Activated CD8-positive, alpha-beta memory T cell treated with anti-CD3 and anti-CD28 coated beads for 4 hours (primary cell): ENCODE measurements around the gene TMED4.
"Not testable (repeated sequence)": the region's sequence is repeated elsewhere in the genome, so short reads cannot be mapped to it uniquely, and the experiment has no call there.

Source experiments
- DNase-seq, 2 donors: peaks; one replicate each; pipeline ENCODE4 v3.0.0-alpha.2; 2020; ENCODE audit warnings: low read depth in 2 of 2

TMED4 gene

DNA sequence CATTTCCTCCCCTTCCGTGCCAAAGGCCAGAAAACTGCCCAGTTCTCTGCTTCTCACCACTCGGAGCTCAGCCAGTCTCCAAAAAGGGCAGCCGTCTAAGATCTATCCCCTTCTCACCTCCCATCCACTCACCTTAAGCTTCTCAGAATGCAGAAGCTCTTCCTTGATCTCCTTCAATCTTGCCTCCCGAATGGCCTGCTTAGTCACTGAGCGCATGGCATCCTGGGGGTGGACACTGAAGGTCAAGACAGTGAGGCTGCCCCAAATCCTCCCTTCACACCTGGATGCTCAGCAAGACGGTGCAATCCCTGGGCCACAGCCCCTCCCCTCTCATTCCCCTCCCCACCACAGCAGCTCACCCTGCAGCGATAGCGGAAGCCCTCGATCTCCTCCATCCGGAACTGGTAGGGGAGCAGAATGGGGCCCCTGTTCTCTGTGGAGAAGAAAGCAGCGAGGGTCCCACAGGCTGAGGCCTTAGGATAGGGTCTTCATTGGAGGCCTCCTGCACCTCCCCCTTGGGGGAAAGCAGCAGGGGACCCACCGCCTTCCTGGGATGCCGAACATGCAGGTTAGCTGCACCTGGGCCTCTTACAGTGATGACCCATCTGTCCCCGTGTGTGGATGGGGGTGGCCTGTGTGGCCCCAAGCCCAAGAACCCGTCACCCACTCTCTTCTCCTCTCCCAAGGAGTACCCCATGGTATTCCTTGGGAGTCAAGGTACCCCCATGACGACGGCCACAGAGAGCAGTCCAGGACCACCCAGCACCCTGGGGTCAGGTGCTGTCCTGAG, 13.1 kb downstream of the TMED4 start:
- DNase-seq, result no peak

DNA sequence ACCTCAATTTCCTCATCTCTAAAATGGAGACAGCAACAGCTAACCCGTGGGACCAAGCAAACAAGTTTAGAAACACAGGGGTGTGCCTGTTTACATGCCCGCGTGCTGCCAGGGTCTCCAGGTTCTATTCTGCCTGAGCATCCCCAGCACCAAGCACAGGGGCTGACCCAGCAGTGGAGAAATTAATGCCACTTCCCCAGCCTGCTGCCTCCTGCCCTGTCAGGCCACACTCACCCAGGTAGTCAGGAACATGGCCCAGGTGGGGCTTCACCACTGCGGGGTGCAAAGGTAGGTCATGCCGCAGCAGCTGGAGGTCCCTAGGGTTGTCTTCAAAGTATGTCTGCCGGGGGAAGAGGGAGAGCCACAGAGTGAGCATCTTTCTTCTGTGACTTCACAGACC, 14.1 kb downstream of the TMED4 start:
- no peak for DNase-seq

DNA sequence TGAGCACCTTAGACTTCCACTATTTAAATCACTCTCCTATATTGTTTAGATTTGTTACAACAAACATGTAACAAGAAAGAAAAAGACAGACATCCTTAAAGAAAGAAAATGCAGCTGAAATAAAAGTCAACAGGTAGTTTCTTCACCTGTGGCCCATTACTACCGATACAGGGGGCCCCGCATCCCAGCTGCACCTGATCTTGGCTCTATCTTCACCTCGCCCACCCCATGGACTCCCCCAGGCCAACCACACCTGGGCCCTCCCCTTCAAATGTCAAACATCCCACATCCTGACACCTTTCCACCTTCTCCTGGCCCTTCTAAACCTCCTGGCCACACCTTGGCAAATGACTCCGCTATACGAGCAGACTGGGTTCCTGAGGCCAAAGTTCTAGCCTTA, 15.4 kb downstream of the TMED4 start:
- DNase-seq, result no peak

DNA sequence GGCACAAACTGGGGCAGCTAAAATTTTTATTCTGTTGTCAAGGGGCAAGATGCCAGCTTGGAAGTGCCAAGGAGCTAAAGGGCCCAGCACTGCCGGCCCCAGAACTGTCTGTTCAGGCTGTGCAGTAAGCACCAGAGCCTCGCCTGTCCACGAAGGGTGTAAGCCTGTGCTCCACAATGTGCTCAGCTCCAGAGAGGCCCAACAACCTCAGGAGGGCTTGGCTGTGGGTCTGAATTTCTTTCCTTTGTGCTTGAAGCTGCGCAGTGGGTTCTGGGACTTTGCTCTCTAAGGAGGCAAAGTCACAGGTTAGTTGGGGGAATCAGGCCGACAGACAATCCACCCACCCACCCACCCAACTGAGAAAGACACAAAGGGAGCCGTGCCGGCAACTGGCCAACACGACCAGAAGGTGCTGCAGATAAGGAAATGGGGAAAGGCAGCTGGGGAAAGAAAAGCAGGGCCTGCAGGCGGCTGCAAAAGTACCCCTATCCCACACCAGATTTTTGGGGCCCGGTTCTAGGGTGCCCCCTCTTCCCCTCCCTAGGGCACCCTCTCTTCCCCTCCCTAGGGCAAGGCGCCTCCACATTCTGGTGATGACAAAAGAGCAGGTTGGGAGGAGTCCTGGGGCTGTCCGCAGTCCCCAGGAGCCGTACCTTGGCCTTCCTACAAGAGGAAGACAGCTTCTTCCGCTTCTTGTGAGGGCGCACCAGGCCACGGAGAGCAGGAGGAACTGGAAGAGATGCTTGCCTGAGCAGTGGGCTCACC, 16.1 kb downstream of the TMED4 start:
- DNase-seq, result no peak

GRCh38 chr7:44565097-44565794, 16.8 kb downstream of the TMED4 start:
- peak in 1 of 2 donors; percentile 14 for DNase-seq

DNA sequence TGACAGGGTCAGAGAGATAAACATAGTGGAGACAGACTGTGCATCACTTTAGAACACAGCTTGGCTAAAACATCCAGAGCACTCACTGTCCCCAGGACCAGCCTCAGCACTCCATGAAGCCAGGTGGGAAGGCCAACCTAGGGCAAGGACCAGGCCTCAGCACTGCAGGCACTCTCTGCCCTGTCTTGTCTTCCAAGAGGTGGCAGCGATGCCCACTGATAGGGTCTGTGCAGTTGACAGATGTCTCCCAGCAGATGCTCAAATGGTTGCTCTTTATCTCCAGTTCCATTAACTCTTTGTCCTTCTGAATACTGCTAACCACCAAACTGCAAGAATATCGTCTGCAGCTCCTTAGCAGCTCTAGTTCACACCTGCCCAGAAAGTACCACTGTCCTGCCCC, 17.4 kb downstream of the TMED4 start:
- DNase-seq, result no peak

DNA sequence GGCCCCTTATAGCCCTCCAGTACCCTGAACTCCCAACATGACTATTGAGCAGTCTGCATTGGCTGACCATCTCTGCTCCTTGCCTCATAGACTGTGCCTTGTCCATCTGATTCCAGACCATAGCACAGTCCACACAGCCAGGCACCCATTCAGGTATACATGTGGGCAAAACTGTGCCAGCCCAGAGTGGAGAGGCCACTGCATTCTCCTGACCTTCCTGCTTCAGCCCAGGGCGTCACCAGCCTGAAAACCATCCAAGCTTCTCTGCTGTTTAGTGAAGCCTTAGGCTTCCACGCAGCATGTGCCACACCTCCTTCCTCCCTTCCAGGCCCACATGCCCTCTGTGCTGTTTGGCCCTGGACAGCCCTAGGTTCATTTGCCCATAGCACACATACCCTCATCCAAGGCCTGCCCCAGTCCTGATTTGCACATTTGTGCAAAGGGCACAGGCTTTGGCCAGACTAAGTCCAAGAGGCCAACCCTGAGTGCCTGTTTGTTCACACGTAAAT, 18.8 kb downstream of the TMED4 start:
- DNase-seq, result no peak

- not testable (repeated sequence) for DNase-seq
Observed at GRCh38 chr7:44562622-44562962, 19.4 kb downstream of the TMED4 start.

DNA sequence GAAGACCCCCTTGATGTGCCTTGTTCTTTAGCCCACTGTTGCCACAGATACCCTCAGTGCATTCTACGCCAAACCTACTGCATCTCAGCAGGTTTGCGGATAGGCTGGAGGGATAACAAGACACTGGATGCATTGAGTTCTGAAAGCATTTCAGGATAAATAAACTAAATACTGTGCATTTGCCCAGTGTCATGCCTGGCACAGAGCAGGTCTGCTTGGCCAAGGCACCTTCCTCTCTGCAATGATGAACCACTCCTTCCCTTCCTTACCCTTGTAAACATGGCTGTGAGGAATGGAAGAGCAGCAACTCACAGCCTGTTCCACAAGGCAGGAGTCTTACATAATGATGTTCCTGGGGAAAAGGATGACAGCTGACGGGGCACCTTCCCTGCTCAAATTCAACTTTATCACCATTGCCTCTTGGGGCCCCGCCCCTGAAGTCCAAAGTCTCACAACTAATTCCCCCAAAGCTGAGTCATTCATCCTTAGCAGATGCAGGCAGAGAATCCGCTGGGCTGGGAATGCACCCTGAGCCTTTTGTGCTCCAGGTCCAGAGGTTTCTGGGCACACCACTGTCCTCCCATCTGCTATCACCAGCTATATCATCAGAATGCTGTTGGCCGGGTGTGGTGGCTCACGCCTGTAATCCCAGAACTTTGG, 19.9 kb downstream of the TMED4 start:
- DNase-seq, result no peak

GRCh38 chr7:44561481-44561880, 20.6 kb downstream of the TMED4 start:
- DNase-seq, result no peak

DNA sequence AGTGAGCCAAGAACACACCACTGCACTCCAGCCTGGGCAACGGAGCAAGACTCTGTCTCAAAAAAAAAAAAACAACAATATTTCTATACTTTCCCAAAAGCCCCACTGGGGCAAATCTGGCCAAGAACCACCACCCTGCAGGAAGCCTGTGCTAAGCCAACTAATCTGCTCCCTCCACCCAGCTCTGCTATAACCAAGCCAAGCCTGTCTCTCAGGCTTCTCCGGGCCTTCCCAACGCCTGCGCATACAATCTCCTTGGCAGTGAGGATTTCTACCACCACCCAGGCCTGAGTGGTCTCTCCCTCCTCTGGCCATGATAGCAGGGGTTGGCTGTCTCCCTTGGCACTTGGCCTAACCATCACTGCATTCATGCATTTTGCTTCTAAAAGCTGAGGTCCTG, 22.5 kb downstream of the TMED4 start:
- no peak for DNase-seq

GRCh38 chr7:44557485-44557884, 24.5 kb downstream of the TMED4 start:
- no peak for DNase-seq

DNA sequence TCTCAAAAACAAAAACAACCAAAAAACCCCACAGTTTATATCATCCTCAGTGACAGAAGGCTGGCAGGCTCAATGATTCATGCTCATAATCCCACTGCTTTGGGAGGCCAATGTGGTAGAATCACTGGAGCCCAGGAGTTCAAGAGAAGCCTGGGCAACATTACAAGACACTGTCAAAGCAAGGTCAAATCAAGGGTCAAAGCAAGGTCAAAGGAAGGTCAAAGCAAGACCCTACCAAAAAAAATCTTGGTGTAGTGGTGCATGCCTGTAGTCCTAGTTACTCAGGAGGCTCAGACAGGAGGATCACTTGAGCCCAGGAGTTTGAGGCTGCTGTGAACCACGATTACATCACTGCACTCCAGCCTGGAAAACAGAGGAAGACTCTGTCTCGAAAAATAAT, 26.7 kb downstream of the TMED4 start:
- no peak for DNase-seq

DNA sequence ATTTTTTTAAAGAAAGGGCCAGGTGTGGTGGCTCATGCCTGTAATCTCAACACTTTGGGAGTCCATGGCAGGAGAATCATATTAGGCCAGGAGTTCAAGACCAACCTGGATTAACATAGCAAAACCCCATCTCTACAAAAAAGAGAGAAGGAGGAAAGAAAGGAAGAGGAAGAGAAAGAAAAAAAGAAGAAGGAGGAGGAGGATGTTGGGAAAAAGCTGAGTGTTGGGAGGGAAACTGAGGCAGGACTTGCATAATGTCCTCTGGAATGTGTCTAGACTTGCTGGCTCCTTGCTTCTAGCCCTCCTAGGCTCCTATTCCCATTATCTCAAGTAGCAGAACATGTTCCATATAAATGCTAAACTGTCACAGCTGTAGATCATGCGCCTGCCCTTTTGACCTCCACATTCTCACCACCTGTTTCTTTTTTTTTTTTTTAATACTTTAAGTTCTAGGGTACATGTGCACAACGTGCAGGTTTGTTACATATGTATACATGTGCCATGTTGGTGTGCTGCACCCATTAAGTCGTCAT, 29.5 kb downstream of the TMED4 start:
- DNase-seq, result not testable (repeated sequence)

DNA sequence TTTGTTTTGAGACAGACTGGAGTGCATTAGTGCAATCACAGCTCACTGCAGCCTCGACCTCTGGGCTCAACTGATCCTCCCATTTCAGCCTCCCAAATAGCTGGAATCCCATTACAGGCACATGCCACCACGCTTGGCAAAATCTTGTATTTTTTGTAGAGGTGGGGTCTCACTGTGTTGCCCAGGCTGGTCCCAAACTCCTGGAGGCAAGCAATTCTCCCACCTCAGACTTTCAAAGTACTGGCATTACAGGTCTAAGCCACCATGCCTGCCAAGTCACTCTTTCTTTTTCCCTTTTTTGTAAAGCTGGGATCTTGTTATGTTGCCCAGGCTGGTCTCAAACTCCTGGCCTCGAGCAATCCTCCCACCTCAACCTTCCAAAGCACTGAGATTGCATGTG, 32.6 kb downstream of the TMED4 start:
- no peak for DNase-seq

- no peak for DNase-seq
Observed at GRCh38 chr7:44548893-44549292, 33.1 kb downstream of the TMED4 start.

GRCh38 chr7:44547536-44548231, 34.3 kb downstream of the TMED4 start:
- no peak for DNase-seq

GRCh38 chr7:44541876-44542610, 40.0 kb downstream of the TMED4 start:
- no peak for DNase-seq

DNA sequence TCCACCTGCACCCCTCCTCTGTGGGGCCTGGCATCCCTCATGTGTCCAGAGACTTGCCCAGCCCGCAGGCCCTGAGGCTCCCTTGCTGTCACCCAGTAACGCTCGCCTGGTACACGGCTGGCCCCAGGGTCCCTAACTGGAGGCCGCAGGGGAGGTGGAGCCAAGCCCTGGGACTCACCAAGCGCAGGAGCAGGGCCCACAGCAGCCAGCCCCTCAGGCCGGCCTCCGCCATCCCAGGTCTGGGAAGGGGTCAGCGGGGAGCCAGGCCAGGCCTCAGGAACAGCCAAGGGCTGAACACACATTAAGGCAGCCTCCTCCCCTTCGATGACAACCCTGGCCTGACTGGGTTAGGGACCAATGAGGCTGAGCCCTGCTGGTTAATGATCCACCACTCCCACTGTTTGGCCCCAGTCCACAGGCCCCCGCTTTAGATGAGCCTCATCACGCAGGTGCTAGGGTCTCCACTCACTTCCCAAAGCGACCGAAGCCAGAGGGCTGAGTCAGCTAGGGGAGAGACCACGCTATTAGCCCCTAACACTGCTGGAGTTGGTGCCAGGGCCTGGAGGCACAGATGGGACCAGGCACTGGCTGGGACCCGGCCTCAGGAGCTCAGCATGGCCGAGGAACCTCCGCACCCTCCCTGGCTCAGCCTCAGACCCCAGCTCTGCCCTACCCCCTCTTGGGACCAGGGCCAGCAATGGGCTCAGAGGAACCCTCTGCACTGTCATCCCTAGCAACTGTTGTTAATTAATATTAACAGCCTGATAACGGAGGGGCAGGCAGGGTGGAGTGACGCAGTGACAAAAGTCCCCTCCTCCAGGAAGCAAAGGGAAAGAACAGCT, 40.8 kb downstream of the TMED4 start, which contains the start of gene NPC1L1:
Gene NPC1L1, minus strand, starts transcription at position 303 of the 842 bp plus-strand sequence. Its CDS starts 71 bp downstream, at position 232.
- DNase-seq, result no peak
